ENCODE measurements around the gene SNRPA.
A peak's percentile ranks its signal among the peaks of the same experiment; 100 is the strongest.

- TF ChIP-seq EZH2 (IDR thresholded peaks at IDR 0.05; ENCODE audit: borderline replicate concordance, low read depth, low read length, severe bottlenecking): no peak
- peak; percentile 24 for TF ChIP-seq CTCF (IDR thresholded peaks at IDR 0.05; ENCODE audit: borderline replicate concordance, extremely low read depth, low read length, poor library complexity, severe bottlenecking)
Observed at GRCh38 chr19:40804783-40805242, 53.8 kb downstream of the SNRPA start.
